Subcutaneous preadipocyte (primary cell): ENCODE measurements around the gene ZDHHC22. TPM values are rescaled to one million over a fixed set of nuclear protein-coding genes. Genes with fewer than 3 reads are reported as not detected.

Experiments
- total RNA-seq: library from RNA; depleted of rRNA; stranded (reverse); fragments of >200 nt; gene quantifications from 2 replicates; pipeline ENCODE4 v1.2.3, GENCODE V29; 2012

The ZDHHC22 gene, protein sequence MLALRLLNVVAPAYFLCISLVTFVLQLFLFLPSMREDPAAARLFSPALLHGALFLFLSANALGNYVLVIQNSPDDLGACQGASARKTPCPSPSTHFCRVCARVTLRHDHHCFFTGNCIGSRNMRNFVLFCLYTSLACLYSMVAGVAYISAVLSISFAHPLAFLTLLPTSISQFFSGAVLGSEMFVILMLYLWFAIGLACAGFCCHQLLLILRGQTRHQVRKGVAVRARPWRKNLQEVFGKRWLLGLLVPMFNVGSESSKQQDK
- total RNA-seq = not detected in 2 replicates

DNA sequence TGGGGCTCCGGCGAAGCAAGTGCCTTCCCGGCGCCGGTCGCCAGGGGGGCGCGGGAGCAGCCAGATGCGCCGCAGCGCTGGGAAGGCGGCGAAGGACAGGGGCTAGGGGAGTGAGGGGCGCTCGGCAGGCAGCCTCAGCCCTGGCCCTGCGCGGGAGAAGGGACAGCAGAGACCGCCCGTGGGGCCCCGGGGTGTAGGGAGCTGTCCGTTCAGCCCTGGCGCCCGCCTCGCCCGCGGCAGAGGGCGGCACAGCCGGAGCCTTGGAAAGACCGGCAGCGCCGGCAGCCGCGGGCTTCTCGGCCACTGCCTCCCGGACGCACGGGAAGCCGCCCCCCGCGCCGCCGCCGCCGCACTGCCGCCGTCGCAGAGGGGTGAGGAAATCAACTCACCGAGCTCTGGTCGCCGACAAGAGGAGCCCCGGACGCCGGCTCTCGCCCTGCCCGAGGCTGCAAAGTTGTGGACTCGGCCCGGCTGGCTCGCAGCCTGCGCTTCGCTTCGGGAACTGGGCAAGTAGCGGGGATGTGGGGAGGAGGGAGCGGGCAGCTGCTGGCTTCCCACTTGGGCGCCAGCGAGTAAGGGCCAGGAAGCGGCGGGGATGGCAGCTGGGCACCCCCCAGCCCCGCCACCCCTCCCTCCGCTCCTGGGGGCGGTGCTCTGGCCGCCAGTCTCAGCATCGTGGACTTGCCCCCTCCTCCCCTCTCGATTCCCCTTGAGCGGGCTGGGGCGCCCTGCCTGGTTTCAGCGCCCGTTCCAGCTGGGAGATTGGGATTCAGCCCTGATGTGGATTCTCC, at the start of gene ZDHHC22:
Gene ZDHHC22 (minus strand): TSS at position 578 of the 791 bp plus-strand sequence. CDS start 2,053 bp downstream, outside the sequence.

DNA sequence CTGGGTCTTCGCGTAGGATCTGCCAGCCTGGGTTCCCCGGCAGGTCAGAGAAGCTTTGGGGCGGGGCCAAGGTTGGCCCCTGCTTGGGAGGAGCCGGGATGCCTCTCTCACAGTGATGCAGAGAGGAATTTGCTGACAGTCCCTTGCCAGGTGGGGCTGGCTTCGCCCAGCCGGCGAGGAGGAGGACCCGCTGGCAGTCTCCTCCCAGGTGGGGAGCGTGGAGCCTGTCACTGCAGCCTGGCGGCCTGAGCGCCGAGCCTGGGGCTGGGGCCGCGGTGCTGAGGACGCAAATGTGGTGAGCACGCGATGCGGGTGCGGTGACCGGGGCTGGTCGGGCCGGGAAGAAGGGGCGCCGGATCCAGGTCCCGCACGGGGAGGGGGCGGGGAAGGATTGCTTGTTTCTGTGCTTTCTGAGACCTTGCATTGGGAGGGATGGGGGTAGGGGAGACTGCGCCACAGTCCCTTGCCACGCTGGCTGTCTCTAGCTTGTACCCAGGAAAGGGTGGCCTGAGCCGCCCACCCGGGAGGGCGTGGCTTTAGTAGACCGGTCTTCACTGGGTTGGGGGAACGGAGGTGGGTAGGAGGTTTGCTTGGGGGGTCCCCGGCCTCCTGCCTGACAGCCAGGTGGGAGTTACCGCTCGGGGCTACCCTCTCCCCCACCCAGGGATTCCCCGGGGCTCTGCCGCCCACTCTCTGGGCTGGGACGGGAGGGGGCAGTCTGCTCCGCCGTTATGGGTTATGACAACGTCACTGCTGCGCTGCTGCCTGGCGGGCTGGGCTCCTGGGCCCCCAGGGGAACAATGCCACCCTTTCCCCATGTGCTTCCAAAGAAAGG, 40.2 kb upstream of the ZDHHC22 start, which contains the start of gene TMEM63C:
Gene TMEM63C (plus strand): TSS at position 196 of the 835 bp plus-strand sequence. CDS start 37,016 bp downstream, outside the sequence.

DNA sequence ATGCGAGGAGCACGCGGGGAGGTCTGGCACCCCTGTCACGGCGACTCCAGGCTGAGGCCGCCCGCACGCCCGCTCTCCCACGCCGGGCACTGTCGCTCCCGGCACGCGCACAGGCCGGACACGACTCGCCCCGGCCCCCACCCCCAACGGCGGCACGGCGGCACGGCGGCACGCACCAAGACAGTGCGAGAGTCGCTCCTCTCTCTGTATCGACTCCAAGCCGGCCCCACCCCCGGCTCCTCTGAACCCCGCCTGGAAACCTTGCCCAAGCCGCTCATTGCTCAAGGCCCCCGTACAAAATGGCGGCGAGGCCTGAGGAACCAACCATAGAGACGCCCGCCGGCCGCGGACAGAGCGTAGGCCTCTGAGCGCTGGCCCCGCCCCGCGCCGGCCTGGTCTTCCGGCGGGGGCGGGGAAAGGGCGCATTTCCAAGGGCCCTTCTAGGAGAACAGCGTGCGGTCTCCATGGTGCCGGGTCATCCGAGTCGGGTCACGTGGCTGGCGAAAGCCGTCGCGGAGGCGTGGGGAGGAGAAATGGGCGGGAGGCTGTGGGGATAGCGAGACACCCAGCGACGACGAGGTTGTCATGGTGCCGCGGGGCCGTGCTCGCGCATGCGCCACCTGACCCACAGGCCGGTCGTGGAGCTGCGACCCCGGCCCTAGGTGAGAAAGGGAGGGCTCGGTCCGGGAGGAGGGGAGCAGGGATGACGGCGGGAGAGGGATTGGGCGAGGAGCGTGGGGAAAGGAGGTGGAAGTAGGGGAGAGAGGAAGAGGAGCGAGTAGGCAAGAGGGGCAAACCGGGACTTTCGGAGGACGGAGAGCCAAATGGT, 43.7 kb downstream of the ZDHHC22 start, which contains the start of gene CIPC:
Gene CIPC (plus strand): TSS at position 559 of the 829 bp plus-strand sequence. CDS start 7,451 bp downstream, outside the sequence.

Other genes with a start within 250 kb of the ZDHHC22 start
- gene IRF2BPL, start 113.1 kb downstream of the ZDHHC22 start, total RNA-seq = 16.2 and 18.2 TPM in 2 replicates
- 11.0 and 14.1 TPM in 2 replicates for gene CIPC, start 43.5 kb downstream of the ZDHHC22 start, total RNA-seq
- gene TMEM63C, start 40.0 kb upstream of the ZDHHC22 start, total RNA-seq = not detected in 2 replicates
- gene NGB, start 129.4 kb upstream of the ZDHHC22 start, total RNA-seq = not detected in 2 replicates
- 13.2 and 17.6 TPM in 2 replicates for gene POMT2, start 179.1 kb upstream of the ZDHHC22 start, total RNA-seq
- 32.1 and 45.6 TPM in 2 replicates for gene GSTZ1, start 179.2 kb upstream of the ZDHHC22 start, total RNA-seq
- 9.2 and 13.7 TPM in 2 replicates for gene TMED8, start 235.3 kb upstream of the ZDHHC22 start, total RNA-seq
- gene SAMD15, start 235.6 kb upstream of the ZDHHC22 start, total RNA-seq = 2.2 and 5.1 TPM in 2 replicates